ENCODE data around the gene SEMA4G.
"Not testable (repeated sequence)": the region's sequence is repeated elsewhere in the genome, so short reads cannot be mapped to it uniquely, and the experiment has no call there.

SEMA4G gene

DNA sequence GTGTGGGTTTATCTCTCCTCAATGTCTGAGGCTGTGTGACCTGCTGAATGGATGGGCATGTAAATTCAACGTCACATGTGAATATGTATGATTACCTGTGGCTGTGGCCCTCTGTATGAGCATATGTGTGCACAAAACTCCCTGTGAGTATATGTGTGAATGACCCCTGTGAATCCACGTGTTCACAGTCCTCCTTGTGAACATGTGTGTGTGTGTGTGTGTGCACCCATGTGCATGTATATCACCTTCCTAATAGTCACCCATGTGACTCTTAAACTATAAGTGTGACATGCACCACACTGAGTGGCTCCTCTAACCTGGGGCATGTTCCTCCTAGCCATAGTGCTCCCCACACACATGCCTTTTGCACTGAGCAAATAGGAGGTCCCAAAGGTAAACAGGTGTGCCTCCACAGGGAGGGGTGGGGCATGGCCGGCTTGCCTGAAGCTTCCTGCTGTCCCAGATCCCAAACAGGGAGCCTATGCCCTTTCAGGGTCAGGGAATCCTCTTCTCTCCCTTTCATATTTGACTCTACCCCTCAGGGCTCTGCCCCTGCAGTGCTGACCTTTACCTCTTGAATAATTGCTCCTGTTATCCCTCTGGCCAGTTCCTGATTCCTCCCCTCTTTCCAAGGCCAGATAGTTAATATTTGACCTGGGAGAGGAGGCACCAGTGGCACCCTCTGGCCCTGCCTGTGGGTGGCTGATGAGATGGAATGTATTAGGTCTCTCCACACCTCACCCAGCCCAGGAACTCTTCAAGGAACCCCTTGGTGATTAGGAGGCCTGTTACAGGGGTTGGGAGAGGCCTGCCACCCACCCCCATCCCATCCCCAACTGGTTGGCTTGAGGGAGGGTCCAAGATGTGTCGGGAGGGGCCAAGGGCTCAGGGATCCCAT is 1.9 kb downstream of the SEMA4G start:
- no peak for DNase-seq

DNA sequence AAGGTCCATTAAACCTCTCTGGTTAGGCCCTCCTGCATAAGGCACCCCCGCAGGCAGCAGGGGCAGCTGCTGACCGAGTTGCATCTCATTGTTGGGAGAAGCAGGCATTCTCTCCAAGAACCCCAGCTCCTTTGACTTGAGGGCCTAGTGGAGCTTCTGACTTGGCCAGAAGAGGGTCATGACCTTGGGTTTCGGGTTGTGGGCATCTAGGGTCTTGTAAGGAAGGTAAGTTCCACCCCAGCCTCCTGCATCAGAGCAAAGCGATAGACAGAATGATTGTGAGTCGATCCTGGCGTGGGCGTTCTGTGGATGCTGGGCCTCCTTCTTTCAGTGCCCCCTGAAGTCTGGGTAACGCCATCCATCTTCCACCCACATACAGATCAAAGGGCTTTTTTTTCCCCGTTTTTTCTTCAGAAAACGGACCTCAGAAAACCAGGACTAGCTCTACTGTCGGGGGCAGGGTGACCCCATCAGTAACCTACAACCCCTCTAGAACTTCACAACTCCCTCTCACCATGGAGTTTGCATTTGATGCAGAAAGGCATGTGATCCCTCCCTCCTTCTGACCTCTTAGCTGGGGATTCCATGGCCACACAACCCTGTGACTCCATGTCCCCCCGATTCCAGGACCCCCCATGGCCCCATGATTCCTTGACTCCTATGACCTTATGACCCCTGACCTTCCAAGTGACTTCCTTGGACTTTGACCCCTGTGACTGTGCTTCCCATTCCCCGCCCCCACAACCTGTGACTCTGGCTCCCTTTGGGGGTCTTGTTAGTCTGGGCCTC is 3.0 kb downstream of the SEMA4G start:
- DNase-seq: no peak

DNA sequence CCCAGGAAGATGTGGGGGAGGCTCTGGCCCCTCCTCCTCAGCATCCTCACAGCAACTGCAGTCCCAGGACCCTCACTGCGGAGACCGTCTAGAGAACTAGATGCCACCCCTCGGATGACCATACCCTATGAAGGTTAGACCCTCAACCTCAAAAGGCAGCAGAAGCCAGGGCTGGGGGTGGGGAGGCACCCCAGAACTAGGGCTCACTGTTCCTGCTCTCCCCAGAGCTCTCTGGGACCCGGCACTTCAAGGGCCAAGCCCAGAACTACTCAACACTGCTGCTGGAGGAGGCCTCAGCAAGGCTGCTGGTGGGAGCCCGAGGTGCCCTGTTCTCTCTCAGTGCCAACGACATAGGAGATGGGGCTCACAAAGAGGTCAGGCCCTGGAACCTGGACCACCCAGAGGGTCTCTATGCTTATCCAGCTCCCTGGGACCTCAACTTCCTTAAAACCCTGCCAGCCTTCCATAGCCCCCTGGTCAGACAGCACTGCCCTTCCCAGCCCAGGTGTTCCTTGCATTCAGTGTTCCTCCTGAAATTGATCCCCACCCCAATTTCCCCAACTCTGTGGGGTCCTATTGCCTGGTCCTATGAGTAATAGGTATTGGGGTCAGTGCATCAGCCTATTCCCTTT is 3.7 kb downstream of the SEMA4G start:
- DNase-seq: no peak

DNA sequence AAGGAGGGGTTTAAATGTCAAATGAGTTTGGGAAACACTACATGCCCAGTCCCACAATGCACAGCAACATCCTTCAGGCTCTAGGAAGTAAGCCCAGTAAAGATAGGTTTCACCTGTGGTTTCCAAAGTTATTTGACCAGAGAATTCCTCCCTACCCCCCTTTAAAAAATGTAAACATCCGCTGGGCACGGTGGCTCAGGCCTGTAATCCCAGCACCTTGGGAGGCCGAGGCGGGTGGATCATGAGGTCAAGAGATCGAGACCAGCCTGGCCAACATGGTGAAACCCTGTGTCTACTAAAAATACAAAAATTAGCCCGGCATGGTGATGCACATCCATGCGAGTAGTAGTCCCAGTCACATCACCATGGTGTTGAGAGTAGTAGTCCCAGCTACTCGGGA is 6.1 kb downstream of the SEMA4G start:
- DNase-seq: not testable (repeated sequence)

DNA sequence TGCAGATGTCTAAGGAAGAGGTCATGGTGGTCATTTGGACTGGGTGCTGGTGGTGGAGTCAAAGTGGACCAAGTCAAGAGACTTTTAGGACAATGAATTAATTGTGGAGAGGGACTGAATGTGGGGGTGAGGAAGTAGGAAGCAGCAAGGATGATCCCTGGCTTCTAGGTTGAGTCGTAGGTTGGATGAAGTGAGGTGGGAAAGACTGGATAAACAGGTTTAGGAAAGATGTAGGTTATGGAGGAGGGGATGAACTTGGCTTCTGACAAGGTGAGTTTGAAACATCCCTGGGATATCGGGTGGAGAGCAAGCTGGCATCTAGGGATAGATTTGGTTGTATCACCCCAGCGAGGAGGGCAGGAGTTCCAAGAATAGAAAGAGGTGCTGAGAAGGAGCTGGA is 7.6 kb downstream of the SEMA4G start:
- DNase-seq: no peak

DNA sequence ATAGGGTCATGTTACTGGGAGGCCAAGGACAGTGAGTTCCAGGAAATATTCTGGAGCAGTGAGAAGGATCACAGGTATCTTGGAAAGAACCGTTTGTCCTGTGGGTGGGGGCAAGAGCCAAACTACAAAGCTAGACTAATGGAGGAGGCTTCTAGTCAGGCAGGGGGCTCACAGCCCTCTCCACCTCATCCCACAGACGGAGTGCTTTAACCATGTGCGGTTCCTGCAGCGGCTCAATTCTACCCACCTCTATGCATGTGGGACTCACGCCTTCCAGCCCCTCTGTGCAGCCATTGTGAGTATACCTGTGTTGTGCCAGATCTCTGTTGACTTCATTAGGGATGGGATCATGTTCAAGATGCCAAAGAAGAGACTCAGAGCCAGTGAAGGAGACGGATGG is 8.1 kb downstream of the SEMA4G start:
- no peak for DNase-seq

DNA sequence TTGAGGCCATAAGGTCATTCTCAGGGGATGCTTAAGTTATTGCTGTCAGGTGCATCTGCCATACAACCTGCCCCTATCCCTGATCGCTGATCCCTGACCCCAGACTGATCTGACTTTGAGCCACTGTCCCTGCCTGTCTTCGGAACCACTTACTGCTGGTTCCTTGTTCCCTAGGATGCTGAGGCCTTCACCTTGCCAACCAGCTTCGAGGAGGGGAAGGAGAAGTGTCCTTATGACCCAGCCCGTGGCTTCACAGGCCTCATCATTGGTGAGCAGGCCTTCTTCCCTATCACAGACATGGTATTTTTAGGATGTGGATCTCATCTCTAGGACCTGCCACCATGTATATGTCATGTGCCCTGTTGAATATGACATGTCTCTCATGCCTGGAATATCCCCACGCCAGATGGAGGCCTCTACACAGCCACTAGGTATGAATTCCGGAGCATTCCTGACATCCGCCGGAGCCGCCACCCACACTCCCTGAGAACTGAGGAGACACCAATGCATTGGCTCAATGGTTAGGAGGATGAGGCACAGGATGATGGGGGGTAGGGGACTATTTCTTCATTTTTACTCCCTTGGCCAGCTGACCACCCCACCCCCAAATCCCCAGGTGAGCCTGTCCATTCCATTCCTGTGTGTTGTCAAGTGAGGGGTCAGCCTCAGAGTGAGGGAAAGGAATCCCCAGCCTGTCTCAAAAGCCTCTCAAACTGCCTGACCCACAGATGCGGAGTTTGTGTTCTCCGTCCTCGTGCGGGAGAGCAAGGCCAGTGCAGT is 9.0 kb downstream of the SEMA4G start:
- DNase-seq: no peak

DNA sequence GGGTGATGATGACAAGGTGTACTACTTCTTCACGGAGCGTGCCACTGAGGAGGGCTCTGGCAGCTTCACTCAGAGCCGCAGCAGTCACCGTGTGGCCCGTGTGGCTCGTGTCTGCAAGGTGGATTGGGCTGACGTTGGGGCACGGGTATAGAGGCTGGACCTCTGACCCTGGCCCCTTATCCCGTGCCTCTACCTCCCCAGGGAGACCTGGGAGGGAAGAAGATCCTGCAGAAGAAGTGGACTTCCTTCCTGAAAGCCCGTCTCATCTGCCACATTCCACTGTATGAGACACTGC is 9.5 kb downstream of the SEMA4G start:
- no peak for DNase-seq

DNA sequence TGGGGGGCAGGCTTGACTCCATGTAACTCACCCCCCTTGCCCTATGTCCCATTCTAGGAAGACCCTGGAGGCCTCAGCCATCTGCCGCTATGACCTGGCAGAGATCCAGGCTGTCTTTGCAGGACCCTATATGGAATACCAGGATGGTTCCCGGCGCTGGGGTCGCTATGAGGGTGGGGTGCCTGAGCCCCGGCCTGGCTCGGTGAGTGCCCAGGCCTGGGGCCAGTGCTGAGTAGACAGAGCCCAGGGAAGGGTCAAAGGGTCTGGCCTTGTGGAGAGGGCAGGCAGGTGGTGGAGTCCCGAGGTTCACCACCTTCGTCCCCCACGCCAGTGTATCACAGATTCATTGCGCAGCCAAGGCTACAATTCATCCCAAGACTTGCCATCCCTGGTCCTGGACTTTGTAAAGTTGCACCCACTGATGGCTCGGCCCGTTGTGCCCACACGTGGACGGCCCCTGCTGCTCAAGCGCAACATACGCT is 10.5 kb downstream of the SEMA4G start:
- no peak for DNase-seq

DNA sequence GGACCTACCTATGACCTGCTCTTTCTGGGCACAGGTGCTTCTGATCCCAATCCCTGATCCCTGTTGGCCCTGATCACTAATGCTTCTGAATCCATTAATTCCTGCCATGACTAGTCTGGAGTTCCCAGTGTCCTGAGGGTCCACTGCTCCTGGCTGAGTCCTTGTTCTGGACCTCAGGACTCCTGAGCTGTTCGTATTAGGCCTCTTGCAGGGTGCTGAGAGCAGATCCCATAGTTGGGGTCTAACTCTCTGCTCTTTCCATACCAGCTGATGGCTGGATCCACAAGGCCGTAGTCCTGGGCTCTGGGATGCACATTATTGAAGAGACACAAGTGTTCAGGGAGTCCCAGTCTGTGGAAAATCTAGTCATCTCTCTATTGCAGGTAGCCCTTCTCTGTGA is 11.0 kb downstream of the SEMA4G start:
- DNase-seq: no peak

DNA sequence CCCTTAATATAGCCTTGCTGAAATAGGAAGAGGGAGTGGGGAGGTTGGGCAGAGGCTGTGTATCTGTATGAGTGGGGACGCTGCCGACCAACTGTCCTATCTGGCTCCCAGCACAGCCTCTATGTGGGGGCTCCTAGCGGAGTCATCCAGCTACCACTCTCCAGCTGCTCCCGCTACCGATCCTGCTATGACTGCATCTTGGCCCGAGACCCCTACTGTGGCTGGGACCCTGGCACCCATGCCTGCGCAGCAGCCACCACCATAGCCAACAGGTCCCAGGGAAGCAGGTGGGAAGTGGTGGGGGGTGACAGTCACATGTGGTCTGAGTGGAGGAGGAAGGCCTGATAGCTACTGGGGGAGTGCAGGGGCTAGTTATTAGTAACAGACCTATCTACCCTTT is 11.4 kb downstream of the SEMA4G start:
- DNase-seq: no peak

DNA sequence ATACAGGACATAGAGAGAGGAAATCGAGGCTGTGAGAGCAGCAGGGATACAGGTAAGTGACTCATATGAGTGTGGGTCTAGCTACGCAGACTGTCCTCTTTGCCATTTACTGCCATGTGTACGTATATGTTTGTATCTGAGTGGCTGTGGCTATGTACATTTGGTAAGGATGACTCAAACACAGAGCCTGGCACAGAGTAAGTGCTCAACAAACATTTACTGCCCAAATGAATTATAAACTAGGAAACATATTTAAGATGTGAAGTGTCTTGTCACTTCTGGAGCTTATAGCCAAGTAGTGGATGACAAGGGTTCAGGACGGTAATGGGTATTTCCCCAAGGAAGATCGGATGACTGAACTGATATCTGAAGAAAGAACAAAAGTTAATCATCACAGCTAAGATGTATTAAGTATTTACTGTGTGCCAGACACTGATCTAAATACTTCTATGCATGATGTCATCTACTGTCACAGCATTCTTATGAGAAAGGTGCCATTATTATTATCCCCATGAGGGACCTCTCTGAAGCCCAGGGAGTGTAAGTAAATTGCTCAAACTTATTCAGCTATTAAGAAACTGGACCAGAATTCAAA is 12.0 kb downstream of the SEMA4G start:
- no peak for DNase-seq

DNA sequence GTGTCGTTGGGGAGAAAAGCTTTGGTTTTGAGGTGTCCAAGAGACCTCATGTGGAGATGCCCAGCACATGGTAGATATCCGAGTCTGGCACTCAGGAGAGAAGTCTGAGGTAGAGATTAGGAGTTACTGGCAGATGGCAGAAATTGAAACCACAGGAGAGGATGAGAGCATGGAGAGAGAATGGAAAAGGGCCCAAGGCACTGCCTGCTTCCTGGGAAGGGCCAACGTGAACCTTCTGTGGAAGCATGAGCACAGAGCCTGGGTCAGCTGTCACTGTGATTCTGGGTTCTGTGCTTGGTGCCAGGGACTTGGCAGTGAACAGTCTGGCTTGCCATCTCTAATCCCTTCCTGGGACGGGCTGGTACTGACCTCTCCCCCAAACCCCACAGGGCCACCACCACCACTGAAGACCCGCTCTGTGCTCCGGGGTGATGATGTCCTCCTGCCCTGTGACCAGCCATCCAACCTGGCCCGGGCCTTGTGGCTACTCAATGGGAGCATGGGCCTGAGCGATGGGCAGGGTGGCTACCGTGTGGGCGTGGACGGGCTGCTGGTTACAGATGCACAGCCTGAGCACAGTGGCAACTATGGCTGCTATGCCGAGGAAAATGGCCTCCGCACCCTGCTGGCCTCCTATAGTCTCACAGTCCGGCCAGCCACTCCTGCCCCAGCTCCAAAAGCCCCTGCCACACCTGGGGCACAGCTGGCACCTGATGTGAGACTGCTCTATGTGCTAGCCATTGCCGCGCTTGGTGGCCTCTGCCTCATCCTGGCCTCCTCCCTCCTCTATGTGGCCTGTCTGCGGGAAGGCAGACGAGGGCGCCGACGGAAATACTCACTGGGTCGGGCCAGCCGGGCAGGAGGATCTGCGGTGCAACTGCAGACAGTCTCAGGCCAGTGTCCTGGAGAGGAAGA is 13.9 kb downstream of the SEMA4G start:
- DNase-seq: no peak

DNA sequence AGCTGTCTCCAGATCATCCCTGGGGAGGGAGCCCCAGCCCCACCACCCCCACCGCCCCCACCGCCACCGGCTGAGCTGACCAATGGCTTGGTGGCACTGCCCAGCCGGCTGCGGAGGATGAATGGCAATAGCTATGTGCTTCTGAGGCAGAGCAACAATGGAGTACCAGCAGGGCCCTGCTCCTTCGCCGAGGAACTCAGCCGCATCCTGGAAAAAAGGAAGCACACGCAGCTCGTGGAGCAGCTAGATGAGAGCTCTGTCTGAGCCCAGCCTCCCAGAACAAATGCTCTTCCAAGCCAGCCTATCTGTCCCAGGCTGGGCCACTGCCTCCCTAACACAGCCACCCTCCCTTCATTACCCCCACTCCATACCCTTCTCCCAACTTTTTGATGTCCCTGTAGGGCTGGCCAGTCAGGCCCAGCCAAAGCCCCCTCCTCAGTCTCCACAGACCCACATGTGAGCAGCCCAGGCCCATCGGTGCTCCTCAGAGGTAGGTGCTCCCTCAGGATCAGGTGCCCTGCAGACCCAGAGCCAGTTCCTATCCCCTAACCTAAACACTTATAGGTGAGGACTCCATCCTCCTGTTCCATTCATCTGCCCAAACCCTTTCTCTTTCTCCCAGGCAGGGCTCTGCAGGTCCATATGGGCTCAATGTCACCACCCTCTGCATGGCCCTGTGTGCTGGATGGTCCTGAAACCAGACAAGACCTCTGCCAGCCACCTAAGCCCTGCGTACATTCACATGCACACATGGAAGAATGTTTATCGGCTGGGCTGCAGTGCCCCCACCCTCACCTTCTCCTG is 14.8 kb downstream of the SEMA4G start:
- DNase-seq: no peak

DNA sequence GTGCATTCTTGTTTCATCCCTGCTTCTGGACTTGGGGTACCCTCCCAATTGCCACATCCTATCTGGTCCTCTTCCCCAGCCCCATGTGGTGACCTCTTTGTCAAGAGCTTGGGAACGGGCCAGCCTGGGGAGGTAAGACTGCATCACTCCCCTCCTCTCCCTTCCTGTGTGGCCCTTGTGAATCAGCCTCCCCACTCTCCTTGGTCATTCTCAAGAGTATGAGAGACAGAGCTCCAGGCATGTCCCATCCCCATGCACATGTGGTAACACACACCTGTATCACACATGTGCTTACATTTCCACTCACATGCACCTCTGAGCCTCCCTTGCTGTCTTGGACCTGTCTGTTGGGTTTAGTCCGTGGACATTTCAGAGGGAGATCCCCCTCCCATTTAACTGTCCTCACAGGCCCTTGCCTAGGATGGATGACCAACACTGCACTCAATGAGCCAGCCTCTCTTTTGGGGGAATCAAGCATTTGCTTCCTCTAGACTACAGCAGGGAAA is 15.4 kb downstream of the SEMA4G start:
- no peak for DNase-seq

DNA sequence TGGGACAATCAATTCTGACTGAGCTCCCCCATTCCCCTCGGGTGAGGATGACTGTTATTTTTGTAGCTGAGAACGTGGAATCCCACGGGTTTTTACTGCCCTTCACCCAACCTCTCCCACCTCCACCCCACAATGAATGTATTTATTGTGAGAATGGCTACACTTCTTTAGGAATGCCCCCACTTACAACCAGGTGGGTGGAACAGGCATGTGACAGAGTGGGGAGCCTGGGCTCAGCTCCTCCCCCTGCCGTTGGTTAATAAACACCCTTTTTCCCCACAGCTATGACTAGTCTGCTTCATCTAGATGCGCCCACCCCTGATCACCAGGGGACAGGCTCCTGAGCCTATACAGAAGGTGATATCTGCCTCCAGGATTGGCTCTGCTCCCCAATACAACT is 16.0 kb downstream of the SEMA4G start:
- DNase-seq: no peak

DNA sequence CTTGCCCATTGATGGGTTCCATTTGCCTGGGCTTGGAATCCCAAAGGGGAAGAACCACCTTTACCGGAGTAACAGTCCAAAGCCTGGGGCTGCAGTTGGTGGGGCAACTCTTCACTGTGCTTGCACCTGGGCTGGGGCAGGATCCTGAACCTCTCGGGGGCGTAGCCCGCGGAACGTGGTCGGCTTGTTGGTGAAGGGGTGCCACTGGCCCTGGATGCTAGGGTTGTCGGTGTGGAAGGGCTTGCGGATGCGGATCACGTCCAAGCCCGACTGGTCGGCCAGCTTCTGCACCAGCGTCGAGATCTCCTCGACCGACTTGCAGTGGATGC is 17.3 kb downstream of the SEMA4G start:
- no peak for DNase-seq

DNA sequence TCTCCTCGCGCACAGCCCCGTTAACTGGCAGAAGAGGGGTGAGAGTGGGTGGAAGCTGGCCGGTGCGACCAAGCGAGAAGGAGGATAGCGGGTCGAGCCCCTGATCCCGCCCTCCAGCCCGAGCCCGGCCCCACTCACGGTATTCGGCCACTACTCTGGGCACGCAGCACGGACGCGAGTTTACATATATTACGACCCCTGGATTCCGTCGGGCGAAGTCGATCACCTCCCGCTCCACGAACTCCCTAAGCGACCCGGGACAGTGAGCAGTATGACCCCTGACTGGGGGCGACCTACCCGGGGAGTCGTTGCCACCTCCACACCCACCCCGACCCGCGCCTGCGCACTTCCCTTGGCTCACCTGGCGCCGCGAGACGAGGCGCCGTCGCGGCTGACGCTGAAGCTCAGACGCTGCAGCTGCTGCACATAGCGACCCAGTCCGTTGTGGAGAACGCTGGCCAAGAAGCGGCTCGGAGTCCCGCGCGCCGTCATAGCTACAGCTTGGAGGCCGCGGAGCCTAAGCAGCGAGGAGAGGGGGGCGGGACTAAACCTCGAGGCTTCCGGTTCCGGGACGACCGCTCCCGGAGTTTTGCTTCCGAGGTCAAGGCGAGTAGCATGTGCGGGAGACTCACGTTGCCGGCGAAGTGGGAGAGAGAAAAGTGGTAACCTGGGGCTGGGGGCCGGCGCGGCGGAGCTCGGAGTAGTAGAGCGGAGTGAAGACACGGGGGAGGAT is 17.8 kb downstream of the SEMA4G start, which contains the start of the genes MRPL43 and TWNK:
MRPL43 (minus strand) TSS at position 546 of the 733 bp plus-strand sequence; CDS start at position 492, 54 bp downstream.
TWNK (plus strand) TSS at position 592 of the 733 bp plus-strand sequence. CDS start 668 bp downstream, outside the sequence.
- DNase-seq: peak; percentile 74

DNA sequence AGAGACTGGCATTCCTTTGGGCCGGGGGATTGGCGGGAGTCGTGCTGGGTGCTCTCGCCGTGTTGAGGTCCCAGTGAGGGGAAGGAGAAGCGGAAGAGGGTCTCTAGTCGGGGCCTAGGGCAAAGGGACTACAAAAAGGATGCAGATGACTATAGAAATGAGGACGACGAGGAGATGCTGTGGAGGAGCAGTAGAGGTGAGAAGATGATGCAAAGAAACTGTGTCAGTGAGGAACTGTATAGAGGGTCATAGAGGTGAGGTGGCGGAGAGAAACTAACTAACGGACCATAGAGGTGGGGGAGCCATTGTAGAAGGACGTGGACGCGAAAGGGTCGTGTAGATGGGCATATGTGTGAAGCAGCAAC is 18.4 kb downstream of the SEMA4G start:
- no peak for DNase-seq

DNA sequence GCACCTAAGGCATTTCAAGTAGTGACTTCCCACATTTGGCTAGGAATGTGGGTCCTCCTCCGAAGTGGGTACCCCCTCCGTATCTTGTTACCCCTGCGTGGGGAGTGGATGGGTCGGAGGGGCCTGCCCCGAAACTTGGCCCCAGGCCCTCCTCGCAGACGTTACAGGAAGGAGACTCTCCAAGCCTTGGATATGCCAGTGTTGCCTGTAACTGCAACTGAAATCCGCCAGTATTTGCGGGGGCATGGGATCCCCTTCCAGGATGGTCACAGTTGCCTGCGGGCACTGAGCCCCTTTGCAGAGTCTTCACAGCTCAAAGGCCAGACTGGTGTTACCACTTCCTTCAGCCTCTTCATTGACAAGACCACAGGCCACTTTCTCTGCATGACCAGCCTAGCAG is 18.9 kb downstream of the SEMA4G start:
- no peak for DNase-seq

All from NCI-H345 (cell line).